NCI-H2227 (cell line): ENCODE results near the gene PARVA.

Experiments
- DNase-seq: peaks from one replicate; lab custom pipeline; 2025; ENCODE audit not compliant: unreplicated experiment; lab: John Stamatoyannopoulos, UW

Gene PARVA

DNA sequence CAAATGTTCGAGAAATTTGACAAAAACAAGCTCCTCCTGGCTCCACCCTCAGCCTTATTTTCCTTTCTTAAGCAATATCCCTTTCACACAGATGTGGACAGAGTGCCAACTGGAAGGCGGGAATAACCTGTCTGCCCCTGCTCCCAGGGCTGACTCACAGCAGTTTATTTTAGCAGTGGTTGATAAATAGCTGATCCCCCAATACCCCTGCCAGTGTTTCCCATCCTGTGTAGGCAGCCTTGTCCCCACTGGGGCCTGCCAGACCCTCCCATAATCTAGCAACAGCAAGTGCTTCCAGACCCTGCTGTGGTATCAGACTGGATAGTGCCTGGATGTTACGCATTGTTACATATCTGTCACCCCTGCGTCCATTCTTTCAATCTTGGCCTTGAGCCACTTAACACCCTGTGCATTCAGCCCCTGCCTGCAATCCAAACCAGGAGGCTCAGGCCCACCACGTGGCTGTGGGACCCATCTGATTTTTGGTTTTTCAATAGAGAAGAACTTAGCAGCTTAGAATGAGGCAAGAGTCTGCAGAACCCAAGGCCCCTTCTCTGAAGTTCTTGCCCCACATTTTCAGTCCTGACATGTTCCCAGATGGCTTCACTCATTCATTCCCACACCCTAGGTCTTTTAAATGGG, 53.7 kb downstream of the PARVA start:
- no peak for DNase-seq

GRCh38 chr11:12432507-12432906, 55.1 kb downstream of the PARVA start:
- no peak for DNase-seq

GRCh38 chr11:12433121-12433520, 55.8 kb downstream of the PARVA start:
- DNase-seq = no peak

DNA sequence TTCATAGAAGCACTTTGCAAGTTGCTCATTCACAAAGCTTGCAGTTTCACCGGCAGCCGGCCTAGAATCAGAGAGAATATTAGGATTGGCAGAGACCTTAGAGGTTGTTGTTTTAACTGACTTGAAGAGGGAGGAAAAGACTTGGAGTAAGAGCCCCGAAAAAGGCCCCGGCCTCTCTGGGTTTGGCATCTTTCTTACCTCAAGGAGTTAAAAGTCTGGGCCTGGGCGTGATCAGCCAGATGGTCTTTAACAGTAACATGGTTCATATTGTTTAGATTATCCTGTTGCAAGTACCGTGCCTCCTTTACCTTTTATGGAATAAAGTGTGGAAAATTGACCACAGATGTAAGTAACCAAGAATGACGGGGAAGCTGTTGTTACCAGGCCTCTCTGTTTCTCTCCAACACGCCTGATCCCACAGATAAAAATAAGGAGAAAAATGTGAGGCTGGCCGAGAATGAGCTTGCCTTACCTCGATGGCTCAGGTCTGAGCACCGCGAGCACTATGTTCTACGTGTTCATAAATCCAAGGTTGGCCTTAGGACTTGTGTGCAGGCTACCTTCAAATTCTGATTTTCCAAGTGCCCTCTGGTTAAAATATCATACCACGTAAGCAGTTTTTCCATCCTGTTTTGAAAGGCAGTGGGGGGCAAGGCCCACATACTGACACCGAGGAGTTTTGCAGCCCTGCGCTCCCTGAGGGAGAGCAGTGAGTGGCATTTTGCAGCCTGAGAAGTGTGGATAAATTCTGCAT, 56.4 kb downstream of the PARVA start:
- DNase-seq = no peak

DNA sequence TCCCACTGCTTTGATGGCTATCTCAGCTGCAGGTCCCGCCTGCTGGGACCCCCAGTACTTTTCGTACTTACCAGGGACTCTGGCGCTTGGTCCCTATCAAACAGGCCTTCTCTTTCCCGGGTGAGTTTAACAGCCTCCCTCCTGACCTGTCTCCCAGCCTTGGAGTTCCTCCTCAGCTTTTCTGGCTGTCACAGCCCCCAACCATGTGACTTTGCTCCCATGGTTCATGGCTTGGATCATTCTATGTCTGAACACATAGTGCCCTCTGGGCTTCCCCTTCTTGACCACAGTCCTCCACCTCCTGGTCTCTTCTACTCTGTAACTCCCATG, 56.9 kb downstream of the PARVA start:
- no peak for DNase-seq

DNA sequence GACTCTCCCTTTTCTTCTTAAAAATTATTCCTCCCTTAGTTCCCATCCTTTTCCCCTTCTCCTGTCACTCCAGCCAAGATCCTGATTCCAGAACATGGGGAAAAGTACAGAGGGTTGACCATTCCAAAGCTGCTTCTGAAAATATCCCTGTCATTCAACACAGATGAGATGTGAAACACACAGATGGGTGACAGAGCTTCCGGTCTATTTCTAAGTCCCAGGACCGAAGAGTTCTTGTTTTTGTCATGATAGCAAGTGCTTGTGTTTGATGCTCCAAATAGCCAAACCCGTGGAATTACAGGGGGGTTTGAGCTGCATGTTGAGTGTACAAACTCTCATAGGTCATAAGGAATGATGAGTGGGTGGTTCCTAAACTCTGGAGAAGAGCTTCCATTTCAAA, 57.9 kb downstream of the PARVA start:
- DNase-seq = no peak

DNA sequence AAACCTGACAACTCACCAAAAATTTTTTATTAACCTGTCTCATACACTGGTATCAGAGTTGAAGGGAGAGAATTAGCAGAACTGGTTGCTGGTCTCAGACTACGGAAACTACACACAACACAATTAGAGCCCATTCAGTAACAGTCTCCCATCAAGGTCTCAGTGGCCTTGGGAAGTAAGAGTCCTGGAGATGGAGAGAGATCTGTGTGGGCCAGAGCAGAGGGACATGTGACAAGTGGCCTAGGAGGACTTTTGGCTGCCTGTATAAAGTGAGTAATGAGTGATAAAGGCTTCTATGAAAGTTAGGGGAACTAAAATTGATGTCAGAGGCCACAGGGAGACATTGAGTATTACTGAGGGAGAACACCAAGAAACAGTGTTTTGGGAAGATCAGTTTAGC, 58.9 kb downstream of the PARVA start:
- no peak for DNase-seq

- no peak for DNase-seq
Measured at GRCh38 chr11:12438291-12438690, 60.9 kb downstream of the PARVA start.

GRCh38 chr11:12439615-12440014, 62.2 kb downstream of the PARVA start:
- no peak for DNase-seq

- DNase-seq = no peak
Measured at GRCh38 chr11:12440565-12440964, 63.2 kb downstream of the PARVA start.

GRCh38 chr11:12441231-12441861, 64.0 kb downstream of the PARVA start:
- DNase-seq = no peak

DNA sequence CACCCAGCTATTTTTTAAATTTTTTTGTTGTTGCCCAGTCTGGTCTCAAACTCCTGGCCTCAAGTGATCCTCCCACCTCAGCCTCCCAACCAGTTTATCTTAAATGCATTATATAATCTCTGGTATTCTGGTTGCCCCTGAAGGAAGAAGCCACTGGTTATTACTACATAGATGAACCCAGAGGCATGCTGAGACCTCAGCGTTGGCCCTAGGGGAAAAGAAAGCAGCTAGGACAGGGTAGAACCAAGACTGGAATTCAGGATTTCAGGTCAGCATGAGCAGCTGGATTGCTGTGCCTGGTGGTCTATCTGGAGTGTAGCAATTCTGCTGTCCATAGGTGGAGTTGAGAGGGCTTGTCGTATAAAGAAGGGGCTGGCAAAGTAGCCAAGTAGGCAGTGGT, 67.2 kb downstream of the PARVA start:
- DNase-seq = no peak

- DNase-seq = no peak
Measured at GRCh38 chr11:12445001-12445400, 67.6 kb downstream of the PARVA start.

DNA sequence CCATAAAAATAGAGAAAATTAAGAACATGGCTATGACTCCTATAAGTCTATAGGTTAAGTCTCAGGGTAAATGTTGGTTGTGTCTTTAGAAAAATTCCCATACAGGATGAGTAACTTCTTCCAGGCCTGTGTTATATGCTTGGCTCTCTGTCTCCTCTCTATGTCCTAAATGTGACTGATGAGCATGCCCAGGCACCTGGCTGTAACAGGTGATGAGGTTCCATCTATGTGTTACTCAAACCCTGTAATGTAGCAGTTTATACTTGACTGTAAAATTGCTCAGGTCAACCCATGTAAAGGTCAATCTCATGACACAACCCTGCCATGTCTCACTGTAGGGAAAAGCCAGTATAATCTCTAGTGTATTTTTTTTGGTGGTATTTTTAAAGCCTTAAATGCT, 69.5 kb downstream of the PARVA start:
- no peak for DNase-seq

GRCh38 chr11:12448131-12448939, 71.0 kb downstream of the PARVA start:
- no peak for DNase-seq

DNA sequence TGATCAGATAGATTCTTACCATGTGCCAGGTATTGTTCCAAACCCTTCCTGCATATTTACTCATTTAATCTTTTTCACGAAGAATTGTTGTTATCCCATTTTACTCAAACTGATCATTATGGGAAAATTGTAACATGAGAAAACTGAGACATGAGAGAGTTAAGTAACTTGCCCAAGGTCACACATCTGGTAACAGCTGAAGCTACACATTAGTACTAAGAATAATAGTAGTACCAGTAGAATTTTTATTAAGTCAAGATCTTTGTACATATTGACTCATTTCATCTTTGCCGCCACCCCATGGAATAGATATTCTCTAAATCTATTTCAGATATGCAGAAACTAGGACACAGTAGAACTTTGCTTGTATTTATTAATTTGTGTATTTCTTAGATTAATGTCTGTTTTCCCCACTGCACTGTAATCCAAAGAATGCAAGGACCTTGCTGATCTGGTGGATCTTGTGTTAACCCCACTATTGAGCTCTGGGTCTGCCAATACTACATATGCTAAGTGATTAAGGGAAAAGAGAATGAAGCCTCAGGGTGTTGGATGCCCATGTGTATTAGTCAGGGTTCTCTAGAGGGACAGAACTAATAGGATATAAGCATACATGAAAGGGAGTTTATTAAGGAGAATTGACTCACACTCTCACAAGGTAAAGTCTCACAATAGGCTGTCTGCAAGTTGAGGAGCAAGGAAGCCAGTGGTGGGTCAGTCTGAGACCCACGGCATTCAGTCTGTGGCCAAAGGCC, 72.8 kb downstream of the PARVA start:
- DNase-seq = no peak

DNA sequence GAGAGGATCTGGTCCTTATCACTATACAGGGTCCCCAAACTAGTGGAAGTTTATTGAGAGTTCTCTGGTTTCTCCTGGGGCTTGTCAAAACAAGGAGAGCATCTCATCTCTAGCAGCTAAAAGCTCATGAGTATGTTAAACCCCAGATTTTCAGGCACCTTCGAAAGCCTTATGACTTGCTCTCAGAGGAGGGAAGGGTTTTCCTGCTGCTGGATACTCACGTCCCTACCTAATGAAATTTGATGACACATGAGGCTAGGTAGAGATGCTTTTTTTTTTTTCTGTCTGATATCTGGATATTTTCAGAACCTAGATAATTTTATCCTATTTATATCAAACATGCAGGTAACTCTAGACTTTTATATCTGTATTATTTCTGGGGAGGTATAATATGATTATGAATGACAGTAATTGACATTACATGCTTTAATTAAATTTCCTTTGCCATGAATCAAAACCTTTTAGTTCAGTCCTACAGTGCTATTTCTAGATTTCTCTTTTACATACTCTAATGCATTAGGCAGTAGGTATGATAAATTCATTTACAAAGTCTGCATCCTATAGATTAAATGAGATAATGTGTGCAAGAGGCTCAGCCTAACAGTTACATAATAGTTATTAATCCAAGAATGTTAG, 73.9 kb downstream of the PARVA start:
- no peak for DNase-seq

GRCh38 chr11:12453243-12453642, 75.9 kb downstream of the PARVA start:
- DNase-seq = no peak

DNA sequence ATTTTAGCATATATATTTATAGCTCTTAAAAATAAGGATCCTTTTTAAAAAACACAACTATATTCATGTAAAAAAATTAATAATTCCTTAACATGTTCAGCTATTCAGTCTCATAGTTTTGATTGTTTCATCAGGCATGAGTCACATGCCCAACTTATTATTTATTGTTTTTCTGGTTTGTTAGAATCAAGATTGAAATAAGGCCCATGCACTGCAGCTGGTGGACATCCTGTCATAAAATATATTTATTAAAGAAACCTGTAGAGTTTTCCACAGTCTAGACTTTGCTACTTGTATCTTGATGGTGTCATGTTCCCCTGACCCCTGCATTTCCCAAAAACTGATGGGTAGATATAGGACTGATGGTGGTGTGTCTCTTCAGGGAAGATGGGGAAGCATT, 77.4 kb downstream of the PARVA start:
- DNase-seq = no peak

- no peak for DNase-seq
Measured at GRCh38 chr11:12455938-12456337, 78.6 kb downstream of the PARVA start.
